GM04503 (cell line): ENCODE results near the gene SGCA.

ENCODE experiments used
- DNase-seq: peaks from one replicate; pipeline ENCODE4 v3.0.0-alpha.2; 2012; ENCODE audit warnings: low read depth

The SGCA gene

GRCh38 chr17:50182783-50183420 is 17.1 kb downstream of the SGCA start:
- no peak for DNase-seq

DNA sequence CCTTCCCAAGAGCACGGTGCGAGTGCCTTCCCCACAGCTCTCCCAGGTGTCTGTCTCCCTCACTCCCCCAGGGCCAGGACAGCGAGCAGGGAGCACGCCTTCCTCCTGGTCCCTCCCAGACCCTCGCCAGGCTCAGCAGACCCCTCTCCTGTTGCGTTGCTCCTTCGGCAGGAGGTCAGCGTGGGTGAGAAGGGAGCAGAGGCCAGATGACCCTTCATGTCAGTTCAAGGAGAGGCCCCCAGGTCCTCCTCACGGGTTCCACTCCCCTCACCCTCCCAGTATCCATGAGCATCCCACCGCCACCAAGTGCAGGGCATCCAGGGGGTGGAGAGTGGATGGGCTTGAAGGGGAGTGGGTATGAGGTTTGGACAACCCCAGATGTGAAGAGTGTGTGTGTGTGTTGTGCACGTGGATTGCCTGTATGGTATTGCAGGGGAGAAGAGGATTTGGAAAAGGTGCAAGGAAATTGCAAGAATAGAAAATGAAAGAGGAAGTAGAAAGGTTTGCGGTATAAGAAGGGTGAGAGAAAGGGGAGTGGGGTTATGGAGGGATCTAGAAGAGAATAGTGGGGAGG is 17.7 kb downstream of the SGCA start:
- DNase-seq, result no peak

- no peak for DNase-seq
Observed at GRCh38 chr17:50184064-50184463, 18.3 kb downstream of the SGCA start.

GRCh38 chr17:50184611-50185398 is 19.0 kb downstream of the SGCA start:
- no peak for DNase-seq

- DNase-seq, result no peak
Observed at GRCh38 chr17:50185631-50186471, 20.0 kb downstream of the SGCA start.

DNA sequence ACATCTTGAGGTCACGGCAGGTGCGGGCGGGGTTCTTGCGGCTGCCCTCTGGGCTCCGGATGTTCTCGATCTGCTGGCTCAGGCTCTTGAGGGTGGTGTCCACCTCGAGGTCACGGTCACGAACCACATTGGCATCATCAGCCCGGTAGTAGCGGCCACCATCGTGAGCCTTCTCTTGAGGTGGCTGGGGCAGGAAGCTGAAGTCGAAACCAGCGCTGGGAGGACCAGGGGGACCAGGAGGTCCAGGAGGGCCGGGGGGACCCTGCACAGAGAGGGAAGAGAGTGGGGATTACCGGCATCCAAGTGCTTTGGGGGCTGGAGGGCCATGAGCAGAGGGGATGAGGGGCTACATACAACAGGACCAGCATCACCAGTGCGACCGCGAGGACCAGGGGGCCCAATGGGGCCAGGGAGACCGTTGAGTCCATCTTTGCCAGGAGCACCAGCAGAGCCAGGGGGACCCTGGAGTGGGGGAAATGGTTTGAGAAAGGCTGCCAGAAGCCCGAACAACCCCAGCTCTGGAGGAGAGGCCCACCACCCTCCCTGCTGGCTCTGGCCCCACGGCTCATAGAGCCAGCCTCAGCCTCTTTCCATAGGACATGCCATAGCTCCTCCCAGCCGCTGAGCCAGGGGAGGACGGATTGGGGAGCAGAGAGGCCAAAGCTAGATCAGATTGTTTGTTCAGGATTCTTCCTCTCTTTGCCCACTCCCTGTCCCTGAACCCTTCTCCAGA is 21.0 kb downstream of the SGCA start:
- DNase-seq, result peak; percentile 69

DNA sequence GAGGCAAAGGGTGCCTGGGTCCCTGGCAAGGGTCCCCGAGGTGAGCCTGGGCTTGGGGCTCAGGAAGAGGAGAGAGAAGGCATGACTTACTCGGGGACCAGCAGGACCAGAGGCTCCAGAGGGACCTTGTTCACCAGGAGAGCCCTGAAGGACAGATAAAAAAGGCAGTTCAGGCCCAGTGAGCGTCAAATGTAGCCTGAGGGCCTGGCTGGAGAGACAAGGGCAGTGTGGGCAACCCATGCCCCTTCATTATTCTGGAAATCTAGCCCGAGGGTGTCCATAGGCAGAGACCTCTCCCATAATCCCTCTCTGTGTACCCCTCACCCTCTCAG is 21.6 kb downstream of the SGCA start:
- no peak for DNase-seq

DNA sequence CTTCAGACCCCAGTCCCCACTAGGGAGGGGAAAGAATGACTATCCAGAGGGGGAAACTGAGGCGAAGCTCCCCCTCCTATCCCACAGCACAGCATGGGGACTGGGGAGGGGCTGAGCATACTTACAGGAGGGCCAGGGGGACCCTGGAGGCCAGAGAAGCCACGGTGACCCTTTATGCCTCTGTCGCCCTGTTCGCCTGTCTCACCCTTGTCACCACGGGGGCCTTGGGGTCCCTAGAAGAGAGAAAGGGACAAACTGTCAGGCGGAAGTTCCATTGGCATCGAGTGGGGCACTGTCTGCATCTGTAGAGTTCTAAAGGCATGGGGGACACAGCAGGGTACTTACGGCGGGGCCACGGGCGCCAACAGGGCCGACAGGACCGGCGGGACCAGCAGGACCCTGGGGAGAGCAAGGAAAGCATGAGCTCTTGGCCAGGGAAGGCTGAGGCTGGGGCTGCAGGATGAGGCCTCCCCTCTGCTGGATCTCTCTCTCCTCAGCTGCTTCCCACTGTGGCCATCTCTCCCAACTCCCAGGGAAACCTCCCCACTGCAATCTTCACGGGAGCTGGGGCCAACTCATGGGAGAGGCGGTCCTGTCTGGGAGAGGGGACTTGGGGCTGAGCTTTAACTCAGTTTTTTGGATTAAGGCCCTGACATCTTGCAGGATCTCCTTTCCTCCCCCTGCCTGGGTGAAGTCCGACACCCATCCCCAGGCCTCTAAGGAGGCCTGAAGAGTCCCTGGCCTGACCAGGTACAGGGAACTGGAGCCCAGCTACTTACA is 22.1 kb downstream of the SGCA start:
- DNase-seq, result no peak

DNA sequence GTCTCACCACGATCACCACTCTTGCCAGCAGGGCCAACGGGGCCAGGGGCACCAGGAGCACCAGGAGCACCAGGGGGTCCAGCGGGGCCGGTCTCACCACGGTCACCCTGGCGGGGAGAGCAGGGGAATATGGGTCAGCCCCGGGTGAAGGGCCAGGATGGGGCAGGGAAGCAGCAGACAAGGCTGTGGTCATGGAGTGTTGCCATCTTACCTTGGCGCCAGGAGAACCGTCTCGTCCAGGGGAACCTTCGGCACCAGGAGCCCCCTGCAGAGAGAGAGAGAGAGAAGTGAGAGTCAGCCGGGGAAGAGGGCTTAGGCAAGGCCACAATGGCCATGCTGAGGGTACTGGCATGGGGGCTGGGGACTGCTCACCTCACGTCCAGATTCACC is 22.7 kb downstream of the SGCA start:
- DNase-seq, result no peak

- DNase-seq, result no peak
Observed at GRCh38 chr17:50188921-50189549, 23.2 kb downstream of the SGCA start.

- no peak for DNase-seq
Observed at GRCh38 chr17:50189550-50190292, 23.9 kb downstream of the SGCA start.

DNA sequence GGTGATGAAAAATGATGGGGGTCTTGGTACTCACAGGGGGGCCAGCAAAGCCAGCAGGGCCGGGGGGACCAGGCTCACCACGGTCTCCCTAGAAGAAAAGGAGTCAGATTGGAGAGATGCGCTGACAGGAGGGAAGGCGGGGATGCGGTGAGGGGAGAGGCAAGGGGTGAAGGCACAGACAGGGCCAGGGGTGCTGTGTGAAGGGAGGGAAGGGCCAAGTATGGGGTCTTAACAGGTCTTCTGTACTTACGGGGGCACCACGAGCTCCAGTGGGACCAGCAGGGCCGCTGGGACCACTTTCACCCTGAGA is 24.4 kb downstream of the SGCA start:
- no peak for DNase-seq

DNA sequence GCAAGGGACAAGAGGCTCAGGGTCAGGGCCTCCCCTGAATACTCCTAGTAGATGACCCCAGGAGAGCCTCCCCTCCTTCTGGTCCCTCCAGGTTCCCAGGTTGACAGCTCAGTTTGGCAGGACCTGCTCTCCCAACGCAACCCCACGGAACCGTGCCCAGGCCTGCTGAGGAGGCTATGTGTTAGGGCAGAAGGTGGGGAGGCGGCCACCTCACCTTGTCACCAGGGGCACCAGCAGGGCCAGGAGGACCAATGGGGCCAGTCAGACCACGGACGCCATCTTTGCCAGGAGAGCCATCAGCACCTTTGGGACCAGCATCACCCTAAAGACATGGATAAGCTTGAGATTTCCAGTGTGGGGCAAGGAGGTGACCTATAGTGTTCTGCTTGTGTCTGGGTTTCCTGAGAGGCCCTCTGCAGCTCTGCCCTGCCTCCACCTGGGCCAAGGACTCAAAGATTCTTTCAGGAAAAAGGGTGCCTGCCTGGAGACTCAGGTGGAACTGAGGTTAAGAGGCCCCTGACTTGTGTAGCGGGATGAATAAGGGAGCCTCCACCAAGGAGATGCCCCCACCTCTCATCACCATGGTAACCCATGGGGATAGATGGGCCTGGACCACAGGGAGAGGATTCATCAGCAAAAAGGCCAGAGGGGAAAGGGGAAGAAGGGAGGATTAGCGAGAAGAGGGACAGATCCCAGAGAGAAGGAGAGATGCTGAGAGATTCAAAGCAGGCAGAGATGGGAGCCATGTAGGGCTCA is 25.0 kb downstream of the SGCA start:
- DNase-seq, result no peak

DNA sequence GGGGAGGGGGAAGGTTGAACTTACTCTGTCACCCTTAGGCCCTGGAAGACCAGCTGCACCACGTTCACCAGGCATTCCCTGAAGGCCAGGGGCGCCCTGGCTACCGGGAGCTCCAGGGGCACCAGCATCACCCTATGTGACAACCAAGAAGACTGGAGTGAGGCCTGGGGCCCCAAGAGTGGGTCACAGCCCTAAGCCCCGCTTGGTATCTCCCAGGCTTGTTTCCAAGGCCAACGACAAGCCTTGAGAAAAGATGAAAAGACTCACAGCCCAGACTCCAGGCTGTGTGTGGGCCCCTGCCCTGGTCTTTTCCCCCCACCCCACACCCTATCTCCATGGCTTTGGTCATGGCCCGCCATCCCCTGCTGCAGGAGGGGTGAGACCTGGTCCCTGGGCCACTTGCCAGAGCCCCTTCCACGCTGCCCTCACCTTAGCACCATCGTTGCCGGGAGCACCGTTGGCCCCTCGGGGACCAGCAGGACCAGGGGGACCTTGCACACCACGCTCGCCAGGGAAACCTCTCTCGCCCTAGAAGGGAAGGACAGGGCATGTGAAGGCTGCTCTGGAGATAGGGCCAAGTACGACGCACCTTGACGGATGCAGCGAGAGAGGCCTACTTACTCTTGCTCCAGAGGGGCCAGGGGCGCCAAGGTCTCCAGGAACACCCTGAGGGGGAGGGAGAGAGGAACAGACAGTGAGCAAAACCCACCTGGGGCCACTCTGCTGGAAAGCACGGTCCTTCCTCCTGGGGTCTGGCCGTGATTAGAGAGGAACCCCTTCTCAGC is 25.7 kb downstream of the SGCA start:
- no peak for DNase-seq

GRCh38 chr17:50192144-50192617 is 26.4 kb downstream of the SGCA start:
- no peak for DNase-seq

DNA sequence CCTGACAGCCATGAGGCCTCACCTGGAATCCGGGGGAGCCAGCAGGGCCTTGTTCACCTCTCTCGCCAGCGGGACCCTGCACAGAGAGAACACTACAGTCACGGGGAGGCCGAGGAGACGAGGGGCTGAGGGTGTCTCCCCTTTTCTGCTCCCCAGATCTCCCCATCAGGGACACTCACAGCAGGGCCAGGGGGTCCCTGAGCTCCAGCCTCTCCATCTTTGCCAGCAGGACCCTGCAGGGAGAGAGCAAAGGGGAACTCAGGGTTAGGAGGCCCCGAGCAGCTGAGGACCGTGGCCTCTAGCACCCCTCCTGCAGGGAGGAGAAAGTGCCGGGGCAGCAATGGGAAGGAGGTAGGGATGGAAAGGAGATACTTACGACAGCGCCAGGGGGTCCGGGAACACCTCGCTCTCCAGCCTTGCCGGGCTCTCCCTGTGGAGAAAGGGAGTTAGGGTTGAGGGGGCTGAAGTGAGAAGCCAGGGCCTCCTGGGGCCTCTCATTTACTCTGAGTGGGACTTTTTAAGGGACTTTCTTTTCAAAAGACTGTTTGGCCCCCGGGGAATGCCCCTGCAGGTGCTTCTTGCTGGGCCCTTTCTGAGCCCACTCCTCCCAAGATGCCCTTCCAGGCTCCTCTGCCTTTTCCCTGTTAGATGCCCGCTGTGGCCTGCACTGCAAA is 26.9 kb downstream of the SGCA start:
- DNase-seq, result no peak

- no peak for DNase-seq
Observed at GRCh38 chr17:50194140-50194933, 28.5 kb downstream of the SGCA start.
